IPS-NIHi7 (cell line): ENCODE measurements around the gene PRPF39.
"Not testable (repeated sequence)": the region's sequence is repeated elsewhere in the genome, so short reads cannot be mapped to it uniquely, and the experiment has no call there.

Source experiments
- DNase-seq: peaks from one replicate; pipeline ENCODE4 v3.0.0; 2012; ENCODE audit warnings: mixed read lengths; ENCODE audit errors: extremely low spot score

The PRPF39 gene, protein sequence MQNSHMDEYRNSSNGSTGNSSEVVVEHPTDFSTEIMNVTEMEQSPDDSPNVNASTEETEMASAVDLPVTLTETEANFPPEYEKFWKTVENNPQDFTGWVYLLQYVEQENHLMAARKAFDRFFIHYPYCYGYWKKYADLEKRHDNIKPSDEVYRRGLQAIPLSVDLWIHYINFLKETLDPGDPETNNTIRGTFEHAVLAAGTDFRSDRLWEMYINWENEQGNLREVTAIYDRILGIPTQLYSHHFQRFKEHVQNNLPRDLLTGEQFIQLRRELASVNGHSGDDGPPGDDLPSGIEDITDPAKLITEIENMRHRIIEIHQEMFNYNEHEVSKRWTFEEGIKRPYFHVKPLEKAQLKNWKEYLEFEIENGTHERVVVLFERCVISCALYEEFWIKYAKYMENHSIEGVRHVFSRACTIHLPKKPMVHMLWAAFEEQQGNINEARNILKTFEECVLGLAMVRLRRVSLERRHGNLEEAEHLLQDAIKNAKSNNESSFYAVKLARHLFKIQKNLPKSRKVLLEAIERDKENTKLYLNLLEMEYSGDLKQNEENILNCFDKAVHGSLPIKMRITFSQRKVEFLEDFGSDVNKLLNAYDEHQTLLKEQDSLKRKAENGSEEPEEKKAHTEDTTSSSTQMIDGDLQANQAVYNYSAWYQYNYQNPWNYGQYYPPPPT

DNA sequence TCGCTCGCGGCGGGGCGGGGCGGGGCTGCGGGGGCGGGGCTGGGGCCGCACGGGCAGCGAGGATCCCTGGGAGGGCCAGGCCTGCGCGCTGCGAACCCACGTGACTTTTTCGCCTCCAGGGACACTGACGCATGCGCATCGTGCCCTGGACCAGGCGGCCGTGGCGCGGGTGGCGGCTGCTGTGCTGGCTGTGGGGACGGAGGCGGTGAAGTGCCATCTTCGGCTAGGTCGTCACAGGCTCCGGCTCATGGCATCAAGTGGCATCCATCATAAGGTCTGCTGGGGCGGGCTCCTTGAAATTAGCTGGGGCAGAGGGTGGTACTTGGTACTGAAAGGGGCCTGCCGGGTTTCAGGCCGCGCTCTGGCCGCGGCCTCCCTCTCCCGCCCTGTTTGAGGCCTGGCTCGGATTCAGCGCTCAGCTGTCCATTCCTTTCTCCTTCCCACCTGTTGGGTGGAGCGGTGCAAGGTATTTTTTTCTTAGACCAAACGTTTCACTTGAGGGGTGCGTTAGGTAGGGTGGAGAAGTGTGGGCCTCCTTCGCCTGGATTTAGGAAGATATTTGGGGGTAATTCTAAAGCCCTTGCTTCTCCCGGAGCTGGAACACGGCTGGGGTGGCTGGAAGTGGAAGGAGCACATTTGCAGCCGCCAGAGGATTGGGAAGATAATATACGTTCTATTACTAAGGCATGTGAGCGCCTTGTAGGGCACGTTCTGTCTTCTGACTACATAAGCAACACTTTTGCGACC, at the start of gene PRPF39:
Gene PRPF39, plus strand, starts transcription at position 141 of the 747 bp plus-strand sequence. CDS start 11,124 bp downstream, outside the sequence.
- DNase-seq, result peak; percentile 97

DNA sequence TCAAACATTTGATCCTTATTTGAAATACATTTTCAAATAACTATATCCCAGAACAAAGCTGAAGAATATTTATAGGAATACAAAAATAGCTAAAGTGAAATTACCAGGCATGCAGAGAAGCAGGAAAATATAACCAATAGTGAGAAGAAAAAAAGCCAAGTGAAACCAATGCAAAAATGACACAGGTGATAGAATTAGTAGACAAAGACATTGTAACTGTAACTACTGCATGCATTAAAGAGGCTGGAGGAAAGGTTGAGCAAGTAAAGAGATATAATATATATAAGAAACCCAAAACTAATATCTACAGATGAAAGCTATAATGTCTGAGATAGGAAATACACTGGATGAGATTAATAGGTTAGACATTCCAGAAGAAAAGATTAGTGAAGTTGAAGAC, 49.2 kb upstream of the PRPF39 start:
- no peak for DNase-seq

DNA sequence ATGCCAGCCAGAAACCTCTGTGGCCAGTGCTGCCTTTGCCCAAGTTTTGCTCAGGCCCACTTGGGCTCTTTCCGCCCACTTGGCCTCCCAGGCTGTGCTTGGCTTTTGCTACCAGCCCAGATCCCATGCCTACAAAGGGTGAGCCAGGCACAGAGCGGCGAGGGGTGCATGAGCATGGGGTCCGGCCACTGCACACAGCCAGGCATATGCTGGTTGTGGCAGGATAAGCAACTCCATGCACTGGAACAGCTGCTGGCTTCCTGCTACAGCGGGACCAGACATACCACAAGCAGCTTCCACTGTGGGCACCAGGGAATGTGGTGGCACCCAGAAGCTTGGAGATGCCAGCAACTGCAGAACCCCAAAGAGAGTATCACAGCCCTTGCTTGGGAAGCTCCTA, 45.7 kb upstream of the PRPF39 start:
- no peak for DNase-seq

DNA sequence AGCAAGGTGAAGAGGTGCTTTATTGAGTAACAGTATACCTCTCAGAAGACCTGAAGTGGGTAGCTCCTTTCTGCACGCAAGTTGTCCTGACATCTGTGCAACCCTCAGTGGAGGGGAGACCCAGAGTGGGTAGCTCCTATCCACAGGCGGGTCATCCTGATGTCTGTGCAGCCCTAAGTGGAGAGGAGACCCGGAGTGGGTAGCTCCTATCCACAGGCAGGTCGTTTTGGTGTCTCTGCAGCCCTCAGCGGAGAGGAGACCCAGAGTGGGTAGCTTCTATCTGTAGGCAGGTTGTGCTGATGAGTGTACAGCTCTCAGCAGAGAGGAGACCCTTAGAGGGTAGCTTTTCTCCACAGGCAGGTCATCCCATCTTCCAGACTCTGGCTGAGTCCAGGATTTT, 45.1 kb upstream of the PRPF39 start:
- no peak for DNase-seq

DNA sequence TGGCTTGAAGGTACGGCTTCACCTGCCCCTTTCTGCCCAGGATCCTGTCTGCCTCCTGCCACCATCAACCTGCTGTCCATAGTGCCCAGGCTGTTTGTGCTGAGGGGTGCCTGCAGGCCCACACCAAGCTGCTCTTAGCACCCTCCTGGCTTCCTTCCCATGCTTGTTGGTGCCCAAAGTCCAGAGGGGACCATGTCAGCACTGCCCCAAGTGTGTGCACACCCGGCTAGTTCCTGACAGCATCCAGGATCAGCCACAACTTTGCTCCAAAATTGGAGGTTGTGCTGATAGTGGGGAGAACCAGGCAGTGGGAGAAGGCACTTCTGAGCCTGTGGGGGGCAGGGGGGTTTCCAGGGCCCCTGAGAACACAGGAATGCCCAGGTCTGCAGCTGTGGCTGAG, 44.5 kb upstream of the PRPF39 start:
- DNase-seq, result no peak

DNA sequence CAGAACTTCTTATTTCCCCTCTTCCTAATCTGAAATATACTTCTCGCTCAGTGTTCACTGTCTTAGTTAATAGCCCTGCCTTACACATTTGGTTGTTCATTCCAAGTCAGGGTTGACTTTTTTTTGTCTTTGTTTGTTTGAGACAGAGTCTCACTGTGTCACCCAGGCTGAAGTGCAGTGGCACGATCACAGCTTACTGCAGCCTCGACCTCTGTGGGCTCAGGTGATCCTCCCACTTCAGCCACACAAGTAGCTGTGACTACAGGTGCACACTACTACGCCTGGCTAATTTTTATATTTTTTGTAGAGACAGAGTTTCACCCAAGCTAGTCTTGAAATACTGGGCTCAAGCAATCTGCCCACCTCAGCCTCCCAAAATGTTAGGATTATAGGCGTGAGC, 42.3 kb upstream of the PRPF39 start:
- DNase-seq, result no peak

DNA sequence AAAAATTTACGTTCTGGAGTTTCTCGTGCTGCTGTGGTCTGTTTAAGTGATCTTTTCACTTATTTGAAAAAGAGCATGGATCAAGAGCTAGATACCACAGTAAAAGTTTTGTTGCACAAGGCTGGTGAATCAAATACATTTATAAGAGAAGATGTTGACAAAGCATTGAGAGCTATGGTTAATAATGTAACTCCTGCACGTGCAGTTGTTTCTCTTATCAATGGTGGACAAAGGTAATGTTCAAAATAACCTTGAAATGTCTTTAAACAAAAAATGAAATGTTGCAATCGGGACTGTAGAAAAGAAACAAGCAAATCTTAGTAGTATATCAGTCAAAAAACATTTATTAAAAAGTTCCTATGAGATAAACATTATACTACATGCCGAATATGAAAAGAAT, 39.3 kb upstream of the PRPF39 start:
- DNase-seq, result no peak

DNA sequence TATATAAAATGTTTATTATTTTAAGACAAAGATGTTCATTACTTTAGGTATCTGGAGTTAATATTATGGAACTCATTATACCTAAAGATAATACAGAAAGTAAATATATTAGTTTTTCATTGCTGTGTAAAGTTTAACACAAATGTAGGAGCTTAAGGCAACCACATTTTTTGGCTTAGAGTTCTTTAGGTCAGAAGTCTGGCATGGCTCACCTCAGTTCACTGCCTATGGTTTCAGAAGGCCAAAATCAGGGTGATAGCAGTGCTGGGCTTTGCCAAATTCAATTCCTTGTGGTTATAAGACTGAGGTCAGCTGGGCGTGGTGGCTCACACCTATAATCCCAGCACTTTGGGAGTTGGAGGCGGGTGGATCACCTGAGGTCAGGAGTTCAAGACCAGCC, 35.5 kb upstream of the PRPF39 start:
- DNase-seq, result no peak

DNA sequence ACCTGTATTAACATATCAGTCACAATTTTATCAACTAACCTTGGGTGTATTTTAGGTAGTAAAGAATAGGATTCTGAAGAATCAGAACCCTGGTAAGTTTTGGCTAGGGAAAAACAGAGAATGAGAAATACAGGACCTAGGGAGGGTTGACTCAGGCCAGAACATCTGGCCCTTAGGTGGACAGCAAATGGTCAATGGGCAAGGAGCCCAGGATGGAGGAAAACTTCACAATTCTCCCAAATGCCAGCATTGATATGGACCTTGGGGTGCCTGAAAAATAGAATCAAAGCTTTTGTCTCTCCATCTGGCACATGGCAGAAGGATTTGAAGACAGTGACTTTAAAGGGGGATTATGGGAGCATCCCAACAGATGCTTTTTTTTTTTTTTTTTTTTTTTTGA, 32.7 kb upstream of the PRPF39 start:
- DNase-seq, result no peak

DNA sequence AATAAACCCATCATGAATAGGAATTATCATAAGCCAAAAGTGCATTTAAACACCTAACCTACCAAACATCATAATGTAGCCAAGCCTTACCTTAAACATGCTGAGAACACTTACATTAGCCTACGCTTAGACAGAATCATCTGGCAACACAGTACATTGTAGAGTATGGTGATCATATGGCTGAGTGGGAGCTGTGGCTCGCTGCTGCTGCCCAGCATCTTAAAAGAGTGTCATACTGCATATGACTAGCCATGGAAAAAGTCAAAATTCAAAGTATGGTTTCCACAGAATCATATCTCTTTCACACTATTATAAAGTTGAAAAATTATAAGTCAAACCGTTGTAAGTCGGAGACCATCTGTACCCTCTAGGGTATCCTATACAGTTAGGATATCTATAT, 32.0 kb upstream of the PRPF39 start:
- DNase-seq, result no peak

DNA sequence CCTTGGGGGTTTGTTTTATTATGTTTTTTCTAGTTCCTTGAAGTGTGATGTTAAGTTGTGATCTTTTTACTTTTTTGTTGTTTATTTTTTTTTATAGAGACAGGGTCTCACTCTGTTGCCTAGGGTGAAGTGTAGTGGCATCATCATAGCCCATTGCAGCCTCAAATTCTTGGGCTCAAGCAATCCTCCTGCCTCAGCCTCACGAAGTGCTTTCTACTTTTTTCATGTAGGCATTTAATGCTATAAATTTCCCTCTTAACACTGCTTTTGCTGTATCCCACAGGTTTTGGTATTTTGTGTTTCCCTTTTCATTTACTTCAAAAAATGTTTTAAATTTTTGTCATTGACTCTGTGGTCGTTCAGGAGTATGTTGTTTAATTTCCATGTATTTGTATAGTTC, 26.6 kb upstream of the PRPF39 start:
- no peak for DNase-seq

DNA sequence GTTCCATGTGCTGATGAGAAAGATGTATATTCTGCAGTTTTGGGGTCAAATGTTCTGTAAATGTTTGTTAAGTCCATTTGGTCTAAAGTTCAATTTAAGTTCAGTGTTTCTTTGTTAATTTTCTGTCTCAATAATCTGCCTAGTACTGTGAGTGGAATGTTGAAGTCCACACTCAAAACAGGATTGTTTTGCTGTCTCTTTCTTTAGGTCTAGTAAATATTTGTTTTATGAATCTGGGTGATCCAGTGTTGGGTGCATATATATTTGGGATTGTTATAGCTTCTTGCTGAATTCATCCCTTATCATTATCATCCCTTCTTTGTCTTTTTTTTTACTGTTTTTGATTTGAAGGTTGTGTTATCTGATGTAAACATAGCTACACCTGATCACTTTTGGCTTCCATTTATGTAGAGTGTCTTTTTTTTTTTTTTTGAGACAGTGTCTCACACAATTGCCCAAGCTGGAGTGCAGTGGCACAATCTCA, 26.0 kb upstream of the PRPF39 start:
- no peak for DNase-seq

DNA sequence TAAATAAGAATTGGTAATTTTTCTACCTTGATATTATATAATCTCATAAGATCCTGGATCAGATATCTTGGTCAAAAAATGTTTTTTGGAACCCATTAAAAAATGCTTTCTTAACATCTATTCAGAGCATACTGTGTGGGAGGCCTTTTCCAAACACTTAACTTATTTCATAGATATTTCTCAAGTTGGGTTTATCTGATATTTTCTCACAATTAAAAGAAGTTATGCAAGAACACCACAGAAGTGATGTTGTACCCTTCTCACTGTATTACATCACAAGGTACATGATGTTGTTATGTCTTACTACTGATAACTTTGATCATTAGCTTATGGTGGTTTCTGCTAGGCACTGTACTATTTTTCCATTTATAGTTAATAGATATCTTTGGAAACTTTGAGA, 23.4 kb upstream of the PRPF39 start:
- no peak for DNase-seq

DNA sequence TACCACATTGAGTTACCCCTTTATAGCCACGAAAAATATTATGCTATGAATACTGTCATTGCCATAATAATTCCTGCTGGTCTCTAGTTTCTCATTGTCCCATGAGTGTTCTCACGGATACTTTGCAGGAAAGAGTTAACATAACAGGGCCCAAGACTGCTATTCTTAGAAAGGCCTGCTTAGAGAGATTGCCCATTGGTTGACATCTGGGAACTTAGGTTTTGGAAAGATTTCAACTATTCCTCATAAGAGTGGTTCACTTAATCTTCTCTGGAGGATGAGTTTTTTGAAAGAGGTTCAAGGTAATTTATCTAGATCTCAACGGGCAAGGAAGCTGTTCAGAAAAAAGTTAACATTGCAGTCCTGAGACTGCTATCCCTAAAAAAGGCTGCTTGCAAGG, 18.4 kb upstream of the PRPF39 start:
- DNase-seq, result no peak

DNA sequence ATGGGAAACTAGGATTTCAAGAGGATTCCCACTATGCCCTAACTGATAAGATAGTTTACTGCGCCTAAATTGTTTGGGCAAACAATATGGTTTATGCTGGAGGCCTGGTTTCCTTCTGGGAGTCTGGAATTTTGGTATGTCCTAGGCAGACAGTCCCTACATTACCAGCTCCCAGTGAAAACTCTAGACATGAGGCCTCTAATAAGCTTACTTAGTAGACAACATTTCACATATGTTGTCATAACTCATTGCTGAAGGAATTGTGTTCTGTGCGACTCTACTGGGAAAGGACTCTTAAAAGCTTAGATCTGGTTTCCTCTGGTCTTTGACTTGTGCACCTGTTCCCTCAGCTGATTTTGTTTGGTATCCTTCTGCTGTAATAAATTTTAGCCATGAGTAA, 18.0 kb upstream of the PRPF39 start:
- DNase-seq, result no peak

DNA sequence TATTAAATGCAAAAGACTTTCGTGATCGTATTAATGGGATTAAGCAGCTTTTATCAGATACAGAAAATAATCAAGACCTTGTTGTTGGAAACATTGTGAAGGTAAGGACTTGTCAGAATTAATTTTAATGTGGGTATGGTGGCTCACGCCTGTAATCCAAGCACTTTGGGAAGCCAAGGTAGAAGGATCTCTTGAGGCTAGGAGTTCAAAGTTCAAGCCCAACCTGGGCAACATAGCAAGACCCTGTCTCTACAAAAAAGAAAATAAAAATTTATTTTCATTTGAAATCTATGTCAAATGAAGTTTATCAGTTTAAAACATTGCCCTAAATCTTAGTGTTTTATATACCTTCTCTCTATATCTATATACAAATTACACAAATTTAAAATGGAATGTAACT, 17.2 kb upstream of the PRPF39 start:
- DNase-seq, result no peak

DNA sequence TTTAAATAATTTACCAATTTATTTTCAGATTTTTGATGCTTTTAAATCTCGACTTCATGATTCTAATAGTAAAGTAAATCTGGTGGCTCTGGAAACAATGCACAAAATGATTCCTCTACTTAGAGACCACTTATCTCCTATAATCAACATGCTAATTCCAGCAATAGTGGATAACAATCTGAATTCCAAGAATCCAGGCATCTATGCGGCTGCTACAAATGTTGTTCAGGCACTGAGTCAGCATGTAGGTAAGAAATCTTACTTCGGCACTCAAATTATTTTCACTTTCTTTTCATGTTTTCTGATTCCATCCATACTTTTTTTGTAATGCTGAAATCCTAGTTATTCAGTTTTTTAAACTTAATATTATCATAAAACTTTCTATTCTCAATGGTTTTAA, 15.5 kb upstream of the PRPF39 start:
- no peak for DNase-seq

DNA sequence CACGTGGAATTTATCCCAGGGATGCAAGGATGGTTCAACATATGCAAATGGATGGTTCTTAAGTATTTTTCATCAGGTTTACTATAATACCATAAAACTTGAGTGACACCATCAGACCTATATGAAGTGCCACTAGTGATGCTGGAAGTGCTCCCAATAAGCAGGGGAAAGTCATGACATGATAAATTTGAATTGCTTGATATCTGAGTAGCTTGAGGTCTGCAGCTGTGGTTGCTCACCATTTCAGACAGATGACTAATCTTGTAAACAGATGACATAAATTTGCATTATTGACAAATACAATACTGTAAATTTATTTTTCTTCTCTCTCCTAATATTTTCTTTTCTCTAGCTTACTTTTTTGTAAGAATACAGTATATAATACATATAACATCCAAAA, 13.7 kb upstream of the PRPF39 start:
- DNase-seq, result no peak

DNA sequence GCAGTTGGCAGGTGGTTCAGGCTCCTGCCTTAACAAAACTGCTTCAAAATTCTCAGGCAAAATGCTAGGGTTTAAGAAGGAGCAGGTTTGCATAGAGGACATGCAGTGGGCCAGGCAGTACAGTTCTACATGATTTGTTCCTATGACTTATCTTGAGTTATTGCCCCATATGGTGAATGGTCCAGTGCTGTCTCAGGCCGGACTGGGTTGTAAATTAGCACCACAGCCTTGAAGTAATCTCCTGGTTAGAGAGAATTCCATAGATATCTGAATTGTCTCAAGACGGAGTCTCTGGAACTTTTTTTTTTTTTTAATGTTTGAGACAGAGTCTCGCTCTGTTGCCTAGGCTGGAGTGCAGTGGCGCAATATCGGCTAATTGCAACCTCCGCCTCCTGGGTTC, 11.8 kb upstream of the PRPF39 start:
- no peak for DNase-seq

DNA sequence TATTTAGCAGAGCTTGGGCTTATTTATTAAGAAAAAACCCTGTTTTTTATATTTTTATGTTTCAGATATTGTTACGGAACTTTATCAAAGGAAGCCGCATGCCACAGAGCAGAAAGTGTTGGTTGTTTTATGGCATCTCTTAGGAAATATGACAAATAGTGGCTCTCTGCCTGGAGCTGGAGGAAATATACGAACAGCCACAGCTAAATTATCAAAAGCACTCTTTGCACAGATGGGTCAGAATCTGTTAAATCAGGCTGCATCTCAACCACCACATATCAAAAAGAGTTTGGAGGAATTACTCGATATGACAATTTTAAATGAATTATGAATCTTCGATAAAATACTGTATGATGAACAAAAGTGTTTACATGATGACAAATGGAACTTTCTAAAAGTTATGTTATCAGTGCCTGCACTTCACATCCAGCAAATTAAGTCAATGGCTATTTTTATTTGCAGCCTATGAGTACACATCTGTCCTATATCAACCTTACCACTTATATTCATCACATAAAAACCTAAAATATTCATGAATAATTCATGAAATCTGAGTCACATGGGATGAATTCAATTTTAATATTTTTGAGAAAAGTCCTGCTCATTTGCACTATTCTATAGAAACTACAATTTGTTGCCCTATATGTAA, 10.6 kb upstream of the PRPF39 start:
- DNase-seq, result no peak

DNA sequence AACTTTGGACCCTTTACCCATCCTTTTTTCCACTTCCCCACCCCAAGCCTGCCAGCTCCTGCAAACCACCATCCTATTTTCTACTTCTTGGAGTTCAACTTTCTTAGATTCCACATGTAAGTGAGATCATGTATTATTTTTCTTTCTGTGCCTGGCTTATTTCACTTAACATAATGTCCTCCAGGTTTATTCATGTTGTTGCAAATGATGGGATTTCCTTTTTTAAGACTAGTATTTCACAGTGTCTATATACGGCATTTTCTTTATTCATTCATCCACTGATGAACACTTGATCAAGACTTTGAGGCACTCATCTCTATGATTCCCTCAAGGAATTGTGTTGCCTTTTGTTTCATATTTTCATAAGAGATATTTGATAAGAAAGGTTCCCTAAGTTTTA, 5.6 kb upstream of the PRPF39 start:
- no peak for DNase-seq

DNA sequence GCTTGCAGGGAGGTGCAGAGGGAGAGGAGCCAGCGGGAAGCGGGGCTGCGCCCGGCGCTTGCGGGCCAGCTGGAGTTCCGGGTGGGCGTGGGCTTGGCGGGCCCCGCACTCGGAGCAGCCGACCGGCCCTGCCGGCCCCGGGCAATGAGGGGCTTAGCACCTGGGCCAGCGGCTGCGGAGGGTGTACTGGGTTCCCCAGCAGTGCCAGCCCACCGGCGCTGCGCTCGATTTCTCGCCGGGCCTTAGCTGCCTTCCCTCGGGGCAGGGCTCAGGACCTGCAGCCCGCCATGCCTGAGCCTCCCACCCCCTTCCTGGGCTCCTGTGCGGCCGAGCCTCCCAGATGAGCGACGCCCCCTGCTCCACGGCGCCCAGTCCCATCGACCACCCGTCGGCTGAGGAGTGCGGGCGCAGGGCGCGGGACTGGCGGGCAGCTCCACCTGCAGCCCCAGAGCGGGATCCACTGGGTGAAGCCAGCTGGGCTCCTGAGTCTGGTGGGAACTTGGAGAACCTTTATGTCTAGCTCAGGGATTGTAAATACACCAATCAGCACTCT, 3.4 kb upstream of the PRPF39 start:
- DNase-seq, result not testable (repeated sequence)
